K562 (cell line): Measurements from ENCODE around the gene MAST4. TPM values are rescaled to one million over a fixed set of nuclear protein-coding genes. Genes with fewer than 3 reads are reported as not detected.

ENCODE experiments used
- ATAC-seq: fragments of 200-7000 bp; cut with Tn5 transposase; 3 replicates; pipeline ENCODE4 v1.9.1; 2020; ENCODE audit warnings: moderate library complexity
- BruUV-seq: library from RNA; stranded (reverse); fragments of 400-500 nt; replicated peaks from 2 replicates; lab custom pipeline; 2021; lab: Mats Ljungman, UMichigan
- CTCF ChIA-PET: fragments of 300-600 bp; formaldehyde crosslinking; extraction: SDS; loops from one replicate; lab custom pipeline; 2021; ENCODE audit warnings: low intra/inter-chr PET ratio; lab: Yijun Ruan, JAX
- POLR2A ChIA-PET: fragments of 300-600, 350-650 bp; sonication (Branson Sonifier 250); formaldehyde crosslinking; extraction: SDS; loops from one replicate; lab custom pipeline; 2021; ENCODE audit warnings: antibody characterized with exemption, inconsistent platforms; lab: Yijun Ruan, JAX
- DNase-seq, 4 experiments: peaks; one replicate each; pipeline versions ENCODE4 v3.0.0 to v3.0.0-alpha.2; 2011 to 2018; ENCODE audit warnings: low spot score in 3 of 4, mixed read lengths in 3 of 4; ENCODE audit errors: extremely low read depth in 1 of 4
- FAIRE-seq: peaks from 2 replicates; lab custom pipeline; 2011; peaks lifted over from hg19 to GRCh38; lab: Jason Lieb, UNC
- H2AFZ ChIP-seq: 2 replicates; pipeline ENCODE4 v1.6.0; 2011; ENCODE audit warnings: low read depth, low read length, control low read depth, inconsistent platforms
- H3K27ac ChIP-seq: fragments of 200-600 bp; 3 replicates; pipeline ENCODE4 v1.8.0; 2011; ENCODE audit warnings: low read depth, mild to moderate bottlenecking, control low read depth, inconsistent platforms, low read length, moderate library complexity, mixed read lengths; ENCODE audit errors: extremely low read depth
- H3K27me3 ChIP-seq, 2 experiments: fragments of 300-600 bp in 1 of 2; 2 replicates in 1 of 2; 3 replicates in 1 of 2; pipeline versions ENCODE4 v1.6.0 to v1.8.0; 2011; ENCODE audit warnings: inconsistent platforms in 2 of 2, low read length in 2 of 2, mild to moderate bottlenecking in 1 of 2, mixed read lengths in 1 of 2, moderate library complexity in 1 of 2; ENCODE audit not compliant: control insufficient read depth in 2 of 2, insufficient read depth in 2 of 2
- H3K36me3 ChIP-seq: fragments of 300-600 bp; 3 replicates; pipeline ENCODE4 v1.8.0; 2011; ENCODE audit warnings: mild to moderate bottlenecking, low read length, inconsistent platforms; ENCODE audit not compliant: control insufficient read depth, insufficient read depth
- H3K4me1 ChIP-seq, 2 experiments: fragments of 200-600 bp in 1 of 2; replicated peaks in 1 of 2; 2 replicates in 1 of 2; 3 replicates in 1 of 2; pipeline versions ENCODE4 v1.5.1 to v1.8.0; 2011; ENCODE audit warnings: inconsistent platforms in 2 of 2, low read length in 2 of 2, mild to moderate bottlenecking in 1 of 2, mixed read lengths in 1 of 2, moderate library complexity in 1 of 2; ENCODE audit not compliant: control insufficient read depth in 2 of 2, insufficient read depth in 2 of 2
- H3K4me2 ChIP-seq: 2 replicates; pipeline ENCODE4 v1.6.1; 2011; ENCODE audit warnings: low read length, control low read depth, inconsistent platforms, mixed read lengths; ENCODE audit not compliant: insufficient read depth
- H3K4me3 ChIP-seq: fragments of 200-600 bp; sonication (generic), shearing (Covaris generic); 2 replicates; pipeline ENCODE4 v1.5.1; 2016; ENCODE audit warnings: control low read depth, inconsistent platforms
- H3K79me2 ChIP-seq: fragments of 200-600 bp; 3 replicates; pipeline ENCODE4 v1.8.0; 2011; ENCODE audit warnings: low read length, inconsistent platforms; ENCODE audit not compliant: control insufficient read depth, insufficient read depth
- H3K9ac ChIP-seq, 2 experiments: 2 replicates each; pipeline versions ENCODE4 v1.6.0 to v1.6.1; 2011; ENCODE audit warnings: low read depth in 2 of 2, low read length in 2 of 2, control low read depth in 1 of 2, inconsistent platforms in 1 of 2, mild to moderate bottlenecking in 1 of 2, mixed read lengths in 1 of 2; ENCODE audit not compliant: insufficient read depth in 1 of 2
- H3K9me1 ChIP-seq: one replicate; pipeline ENCODE4 v1.6.0; 2011; ENCODE audit warnings: inconsistent platforms, mild to moderate bottlenecking, low read length, moderate library complexity; ENCODE audit not compliant: control insufficient read depth, insufficient read depth
- H3K9me3 ChIP-seq: replicated peaks from 2 replicates; pipeline ENCODE4 v1.5.1; 2011; ENCODE audit warnings: low read depth, low read length, inconsistent platforms; ENCODE audit not compliant: control insufficient read depth, insufficient read depth
- H4K20me1 ChIP-seq: replicated peaks from 2 replicates; pipeline ENCODE4 v1.6.1; 2011; ENCODE audit warnings: low read length, inconsistent platforms, mixed read lengths; ENCODE audit not compliant: control insufficient read depth, insufficient read depth
- BDP1 ChIP-seq: IDR thresholded peaks from 3 replicates; pipeline ENCODE4 v1.6.1; 2011; ENCODE audit not compliant: insufficient read length, insufficient read depth
- CEBPB ChIP-seq: fragments of 450-650 bp; IDR thresholded peaks from 2 replicates; pipeline ENCODE4 v1.6.1; 2016; ENCODE audit warnings: missing genetic modification characterization, missing compliant biosample characterization
- DACH1 ChIP-seq: fragments of 450-650 bp; IDR thresholded peaks from 2 replicates; pipeline ENCODE4 v1.6.1; 2018; ENCODE audit not compliant: partially characterized antibody
- DDX20 ChIP-seq: fragments of 450-650 bp; IDR thresholded peaks from 2 replicates; pipeline ENCODE4 v1.6.1; 2016; ENCODE audit warnings: missing genetic modification characterization, low read depth, mild to moderate bottlenecking, missing compliant biosample characterization, moderate library complexity
- ELF1 ChIP-seq: fragments of 200-800 bp; sonication (Bioruptor generic); IDR thresholded peaks from 2 replicates; pipeline ENCODE4 v1.6.1; 2016; ENCODE audit warnings: missing genetic modification characterization, missing compliant biosample characterization
- FOXM1 ChIP-seq, 2 experiments: fragments of 450-650 bp in 1 of 2; sonication (generic) in 1 of 2; formaldehyde crosslinking in 1 of 2; IDR thresholded peaks; 2 replicates each; pipeline versions ENCODE4 v1.6.1 to v1.9.0; 2017 to 2022; ENCODE audit warnings: low read depth in 2 of 2, mild to moderate bottlenecking in 2 of 2, missing genetic modification reagents in 1 of 2, moderate library complexity in 1 of 2
- HDGF ChIP-seq: fragments of 450-650 bp; IDR thresholded peaks from 2 replicates; pipeline ENCODE4 v1.6.1; 2016
- HEY1 ChIP-seq: fragments of 250-450 bp; sonication (Bioruptor Pico); IDR thresholded peaks from 2 replicates; pipeline ENCODE4 v1.5.0; 2020; ENCODE audit warnings: mild to moderate bottlenecking, moderate library complexity, borderline replicate concordance
- KAT2B ChIP-seq: IDR thresholded peaks from one replicate; pipeline ENCODE4 v1.6.1; 2012; ENCODE audit warnings: low read depth, mild to moderate bottlenecking, control low read depth, inconsistent platforms, low read length, moderate library complexity
- KLF16 ChIP-seq: IDR thresholded peaks from 2 replicates; pipeline ENCODE4 v1.6.1; 2016; ENCODE audit warnings: antibody characterized with exemption
- NFRKB ChIP-seq: fragments of 450-650 bp; IDR thresholded peaks from 2 replicates; pipeline ENCODE4 v1.6.1; 2016; ENCODE audit warnings: low read depth
- PHF21A ChIP-seq: fragments of 450-650 bp; IDR thresholded peaks from 2 replicates; pipeline ENCODE4 v1.6.1; 2017; ENCODE audit warnings: low read depth, borderline replicate concordance
- PKNOX1 ChIP-seq: fragments of 450-650 bp; IDR thresholded peaks from 2 replicates; pipeline ENCODE4 v1.6.1; 2016
- RHOXF2B ChIP-seq: fragments of 250-450 bp; sonication (Bioruptor Pico); conservative IDR thresholded peaks from 2 replicates; pipeline ENCODE4 v1.5.1; 2021
- SRSF3 ChIP-seq: fragments of 200-400 bp; formaldehyde crosslinking; IDR thresholded peaks from 2 replicates; pipeline ENCODE4 v1.6.1; 2016; ENCODE audit warnings: mild to moderate bottlenecking, low read length, moderate library complexity; ENCODE audit not compliant: insufficient read depth
- SRSF9 ChIP-seq: fragments of 200-400 bp; formaldehyde crosslinking; IDR thresholded peaks from 2 replicates; pipeline ENCODE4 v1.6.1; 2017; ENCODE audit warnings: low read depth, low read length, borderline replicate concordance
- TEAD2 ChIP-seq: fragments of 450-650 bp; IDR thresholded peaks from 2 replicates; pipeline ENCODE4 v1.6.1; 2016; ENCODE audit warnings: missing genetic modification characterization, control low read depth, missing compliant biosample characterization
- ZNF395 ChIP-seq: fragments of 200-800 bp; sonication (Bioruptor generic); IDR thresholded peaks from 2 replicates; pipeline ENCODE4 v1.6.1; 2017; ENCODE audit warnings: missing genetic modification characterization, missing compliant biosample characterization
- ZNF696 ChIP-seq: fragments of 250-450 bp; sonication (Bioruptor Pico); conservative IDR thresholded peaks from 2 replicates; pipeline ENCODE4 v1.4.0; 2020; ENCODE audit warnings: mild to moderate bottlenecking, moderate library complexity
- WGBS: fragments of 100-300 bp; shearing (Covaris generic); methylation state at CpG from one replicate; pipeline ENCODE4 v1.1.6; 2016; ENCODE audit warnings: low coverage, mixed read lengths; ENCODE audit not compliant: insufficient coverage; ENCODE audit errors: missing lambda C conversion rate; 5-methylcytosine and 5-hydroxymethylcytosine counted together
- in situ Hi-C: fragments of 300-500 bp; cut with MboI; formaldehyde crosslinking; loops from 4 replicates; pipeline ENCODE4 v1.15.0; 2018; ENCODE audit warnings: inconsistent platforms, mixed read lengths
- intact Hi-C: fragments of 100-400 bp; cut with micrococcal nuclease; formaldehyde crosslinking; loops from 2 replicates; pipeline ENCODE4 v1.14.2; 2022
- polyA plus RNA-seq, 8 experiments: library from polyadenylated mRNA; depleted of rRNA in 4 of 8; stranded (reverse) in 5 of 8; unstranded in 3 of 8; fragments of >200 nt; fragmentation: Nextera tagmentation in 2 of 8; fragmentation: Illumina TruSeq in 1 of 8; extraction: Ambion mirVana in 2 of 8; extraction: Trizol in 1 of 8; gene quantifications; 2 replicates each; pipeline versions ENCODE4 v1.2.1 to v1.2.3, GENCODE V29; 2011 to 2014; ENCODE audit warnings: inconsistent platforms in 1 of 8, missing spikeins in 1 of 8
- total RNA-seq, 7 experiments: library from RNA; depleted of rRNA in 6 of 7; stranded (reverse); fragments of >200 nt in 6 of 7; fragmentation: Illumina TruSeq in 2 of 7; extraction: Trizol in 2 of 7; gene quantifications; 2 replicates each; pipeline versions ENCODE4 v1.2.1 to v1.2.3, GENCODE V29; 2011 to 2021; ENCODE audit warnings: low replicate concordance in 1 of 7

The MAST4 gene
- total and polyA plus RNA-seq, 9 of the 15 experiments (the other 6 are each of a cell fraction or from before 2014, with no cell fraction given), result 0.88 to 10.1 (median 5.2) TPM

GRCh38 chr5:67179697-67180361 lies 583.6 kb downstream of the MAST4 start:
- H3K36me3 ChIP-seq, result no peaks in the 10 kb centered on the region
- no peak overlapping the region for H3K9ac ChIP-seq
- no peaks in the 10 kb centered on the region for H3K9me3 ChIP-seq
- no peak overlapping the region for H3K4me2 ChIP-seq
- no peaks in the 10 kb centered on the region for H3K4me1 ChIP-seq
- FAIRE-seq, result no peak
- H3K79me2 ChIP-seq, result no peaks in the 10 kb centered on the region
- POLR2A ChIA-PET, result interaction anchor here (1.0 kb wide), 1 partner anchor 37 kb away, joined by 5 read pairs; no protein-coding TSS in a partner anchor
- TF ChIP-seq PKNOX1 (no peak), KAT2B (no peak), FOXM1 (IDR thresholded peaks at IDR 0.05; ENCODE audit: low read depth) (no peak), FOXM1 (CRISPR knock-in tag; IDR thresholded peaks at IDR 0.05; ENCODE audit: low read depth) (no peak), TEAD2 (tag) (no peak), SRSF3 (no peak), PHF21A (no peak), DDX20 (tag) (no peak), ELF1 (tag) (no peak), SRSF9 (no peak), RHOXF2B (CRISPR knock-in tag) (no peak), ZNF395 (CRISPR knock-in tag) (no peak), ZNF696 (CRISPR knock-in tag) (no peak), CEBPB (no peak), HEY1 (CRISPR knock-in tag) (no peak), KLF16 (no peak), BDP1 (no peak), NFRKB (no peak), HDGF (no peak), DACH1 (no peak)
- TF ChIP-seq, all 486 proteins: peak for 0
- Histone ChIP-seq H3K4me3 (no peak overlapping the region), H3K9me1 (no peaks in the 10 kb centered on the region), H3K27me3 (peaks cover 5 to 13% of the 10 kb centered on the region in 2 experiments; a peak in 3 of 5 replicates), H4K20me1 (no peaks in the 10 kb centered on the region), H2AFZ (no peak overlapping the region), H3K27ac (no peak overlapping the region)
- no peak for ATAC-seq
- BruUV-seq, result no TSS peak
- intact Hi-C loops, result no loop called here
- in situ Hi-C loops, result no loop called here
- CTCF ChIA-PET, result no interaction called here
- WGBS, result 18% methylated on average over 5 of the region's 5 CpGs
- DNase-seq, result no peak
